GM23338 (cell line): ENCODE results near the gene TIMM17A. TPM values are rescaled to one million over a fixed set of nuclear protein-coding genes. Genes with fewer than 3 reads are reported as not detected.

Experiments
- ATAC-seq: fragments of 200-7000 bp; cut with Tn5 transposase; 3 replicates; pipeline ENCODE4 v1.9.1; 2020
- DNase-seq: peaks from one replicate; pipeline ENCODE4 v3.0.0-alpha.2; 2015; ENCODE audit warnings: low spot score
- H2AFZ ChIP-seq: fragments of 200-600 bp; sonication (generic); 2 replicates; pipeline ENCODE4 v1.8.0; 2016; ENCODE audit warnings: antibody characterized with exemption, mild to moderate bottlenecking, moderate library complexity
- H3F3A ChIP-seq: fragments of 200-600 bp; sonication (generic); replicated peaks from 2 replicates; pipeline ENCODE4 v1.8.0; 2017; ENCODE audit warnings: antibody characterized with exemption, mixed run types, low read depth
- H3K27ac ChIP-seq: fragments of 200-600 bp; sonication (generic); 2 replicates; pipeline ENCODE4 v1.6.1; 2016; ENCODE audit warnings: low read depth
- H3K27me3 ChIP-seq: fragments of 200-600 bp; sonication (generic); 2 replicates; pipeline ENCODE4 v1.8.0; 2016; ENCODE audit warnings: mild to moderate bottlenecking, mixed run types, moderate library complexity; ENCODE audit not compliant: insufficient read depth
- H3K36me3 ChIP-seq: fragments of 200-600 bp; sonication (generic); 2 replicates; pipeline ENCODE4 v1.8.0; 2016; ENCODE audit warnings: mild to moderate bottlenecking; ENCODE audit not compliant: insufficient read depth
- H3K4me1 ChIP-seq: fragments of 200-600 bp; sonication (generic); 2 replicates; pipeline ENCODE4 v1.8.0; 2016; ENCODE audit warnings: mild to moderate bottlenecking, moderate library complexity; ENCODE audit not compliant: insufficient read depth
- H3K4me2 ChIP-seq: fragments of 200-600 bp; sonication (generic); 2 replicates; pipeline ENCODE4 v1.7.1; 2017; ENCODE audit warnings: mixed run types
- H3K4me3 ChIP-seq: fragments of 200-600 bp; sonication (generic); 2 replicates; pipeline ENCODE4 v1.6.1; 2016; ENCODE audit warnings: mixed run types
- H3K79me2 ChIP-seq: fragments of 200-600 bp; sonication (generic); replicated peaks from 2 replicates; pipeline ENCODE4 v1.8.0; 2017; ENCODE audit warnings: mild to moderate bottlenecking; ENCODE audit not compliant: insufficient read depth
- H3K9me2 ChIP-seq: fragments of 200-600 bp; sonication (generic); 2 replicates; pipeline ENCODE4 v1.8.0; 2017; ENCODE audit not compliant: insufficient read depth
- H4K20me1 ChIP-seq: fragments of 200-600 bp; sonication (generic); replicated peaks from 2 replicates; pipeline ENCODE4 v1.8.0; 2017; ENCODE audit warnings: mild to moderate bottlenecking; ENCODE audit not compliant: insufficient read depth
- H3K27ac Mint-ChIP-seq: 2 replicates; pipeline ENCODE4 v1.8.0; 2020; ENCODE audit warnings: inconsistent platforms, mild to moderate bottlenecking, moderate library complexity, mixed read lengths
- H3K27me3 Mint-ChIP-seq: 3 replicates; pipeline ENCODE4 v1.8.0; 2022; ENCODE audit warnings: low read depth, mild to moderate bottlenecking, moderate library complexity, mixed read lengths, inconsistent platforms; ENCODE audit not compliant: insufficient read depth, poor library complexity
- H3K36me3 Mint-ChIP-seq: 3 replicates; pipeline ENCODE4 v1.8.0; 2021; ENCODE audit warnings: low read depth, mild to moderate bottlenecking, inconsistent platforms, moderate library complexity, mixed read lengths
- H3K4me1 Mint-ChIP-seq: 3 replicates; pipeline ENCODE4 v1.8.0; 2020; ENCODE audit warnings: mild to moderate bottlenecking, inconsistent platforms, mixed read lengths
- H3K4me3 Mint-ChIP-seq: 3 replicates; pipeline ENCODE4 v1.8.0; 2021; ENCODE audit warnings: moderate library complexity, mild to moderate bottlenecking, inconsistent platforms, mixed read lengths
- H3K9me3 Mint-ChIP-seq: 3 replicates; pipeline ENCODE4 v1.8.0; 2020; ENCODE audit warnings: moderate library complexity, mild to moderate bottlenecking, inconsistent platforms, mixed read lengths
- CREB1 ChIP-seq: fragments of 250-450 bp; sonication (Bioruptor Pico); IDR thresholded peaks from 2 replicates; pipeline ENCODE4 v1.5.0; 2020; ENCODE audit warnings: low read depth, mild to moderate bottlenecking, moderate library complexity
- CTCF ChIP-seq, 2 experiments: fragments of 200-600 bp in 1 of 2; sonication (generic) in 1 of 2; conservative IDR thresholded peaks; 2 replicates each; pipeline versions ENCODE4 v1.5.1 to v1.6.1; 2016 to 2017; ENCODE audit warnings: antibody characterized with exemption in 2 of 2, low read depth in 2 of 2, mild to moderate bottlenecking in 2 of 2, moderate library complexity in 1 of 2
- ETS1 ChIP-seq: IDR thresholded peaks from 2 replicates; pipeline ENCODE4 v1.6.1; 2016; ENCODE audit warnings: antibody characterized with exemption
- EZH2 ChIP-seq: fragments of 200-600 bp; sonication (generic); IDR thresholded peaks from one replicate; pipeline ENCODE4 v1.8.0; 2017; ENCODE audit warnings: antibody characterized with exemption, mild to moderate bottlenecking, low read depth; ENCODE audit not compliant: unreplicated experiment
- EZH2phosphoT487 ChIP-seq: fragments of 200-600 bp; sonication (generic); IDR thresholded peaks from one replicate; pipeline ENCODE4 v1.8.1; 2018; ENCODE audit warnings: antibody characterized with exemption; ENCODE audit not compliant: unreplicated experiment
- JUNB ChIP-seq: IDR thresholded peaks from one replicate; pipeline ENCODE4 v1.6.1; 2016; ENCODE audit warnings: antibody characterized with exemption; ENCODE audit not compliant: unreplicated experiment
- NANOG ChIP-seq: IDR thresholded peaks from 2 replicates; pipeline ENCODE4 v1.6.1; 2016; ENCODE audit warnings: antibody characterized with exemption, borderline replicate concordance
- POLR2AphosphoS5 ChIP-seq: IDR thresholded peaks from 2 replicates; pipeline ENCODE4 v1.6.1; 2016; ENCODE audit warnings: antibody characterized with exemption, low read depth
- STAT1 ChIP-seq: IDR thresholded peaks from one replicate; pipeline ENCODE4 v1.6.1; 2016; ENCODE audit warnings: antibody characterized with exemption; ENCODE audit not compliant: unreplicated experiment
- ZNF114 ChIP-seq: fragments of 250-450 bp; sonication (Bioruptor Pico); IDR thresholded peaks from 2 replicates; pipeline ENCODE4 v1.5.0; 2020; ENCODE audit warnings: mild to moderate bottlenecking, moderate library complexity
- ZNF331 ChIP-seq: fragments of 250-450 bp; sonication (Bioruptor Pico); IDR thresholded peaks from 2 replicates; pipeline ENCODE4 v1.5.0; 2020; ENCODE audit warnings: low read depth, mild to moderate bottlenecking, moderate library complexity
- ZNF462 ChIP-seq: fragments of 250-450 bp; sonication (Bioruptor Pico); IDR thresholded peaks from 2 replicates; pipeline ENCODE4 v1.5.0; 2020; ENCODE audit warnings: mild to moderate bottlenecking, moderate library complexity
- polyA plus RNA-seq: library from polyadenylated mRNA; unstranded; fragments of >200 nt; fragmentation: Nextera tagmentation; extraction: Ambion mirVana; gene quantifications from 2 replicates; pipeline ENCODE4 v1.2.1, GENCODE V29; 2016
- total RNA-seq: library from RNA; depleted of rRNA; stranded (reverse); fragments of >200 nt; shearing (Covaris generic); gene quantifications from 2 replicates; pipeline ENCODE4 v1.2.3, GENCODE V29; 2014

The TIMM17A gene
- total and polyA plus RNA-seq, 2 experiments from 2014 or later: 38.5 to 60.0 TPM

- no peak for TF ChIP-seq STAT1
- no peak for TF ChIP-seq CREB1
- no peak for TF ChIP-seq CTCF (conservative IDR thresholded peaks at IDR 0.05; ENCODE audit: low read depth in 2 of 2)
- no peak for TF ChIP-seq ETS1
- no peak for TF ChIP-seq JUNB
Measured at GRCh38 chr1:201985355-201985754, 30.1 kb downstream of the TIMM17A start (continued).

- ATAC-seq (no peak), DNase-seq (no peak)
- H3K4me2 ChIP-seq: no peak overlapping the region
- H3K4me3 ChIP-seq: no peak overlapping the region
- Mint-ChIP-seq H3K27ac (no peak overlapping the region), H3K9me3 (no peaks in the 10 kb centered on the region), H3K27me3 (peaks cover 3% of the 10 kb centered on the region), H3K4me3 (no peak overlapping the region), H3K4me1 (peaks cover 10% of the 10 kb centered on the region; the same call in 2 of the 3 replicates), H3K36me3 (peaks cover 49% of the 10 kb centered on the region)
- H3F3A ChIP-seq: 0 out of 2 replicates have a peak, but pooled peaks cover 3% of the 10 kb centered on the region
- peaks cover 42% of the 10 kb centered on the region for H3K79me2 ChIP-seq
- no peaks in the 10 kb centered on the region for H3K27me3 ChIP-seq
- peaks cover 24% of the 10 kb centered on the region; the same call in 1 of the 2 replicates for H3K36me3 ChIP-seq
- no peak overlapping the region for H2AFZ ChIP-seq
- H4K20me1 ChIP-seq: peaks cover 10% of the 10 kb centered on the region; the same call in 1 of the 2 replicates
- H3K27ac ChIP-seq: no peak overlapping the region
- no peaks in the 10 kb centered on the region for H3K9me2 ChIP-seq
- H3K4me1 ChIP-seq: no peaks in the 10 kb centered on the region; the same call in none of the 2 replicates
- no peak for TF ChIP-seq ZNF462
- no peak for TF ChIP-seq ZNF114 (CRISPR knock-in tag)
- TF ChIP-seq ZNF331: no peak
- no peak for TF ChIP-seq ETS1
- no peak for TF ChIP-seq CTCF (conservative IDR thresholded peaks at IDR 0.05; ENCODE audit: low read depth in 2 of 2)
- TF ChIP-seq POLR2AphosphoS5: no peak
- TF ChIP-seq EZH2: no peak
- no peak for TF ChIP-seq STAT1
- TF ChIP-seq EZH2phosphoT487: no peak
- TF ChIP-seq NANOG: no peak
- TF ChIP-seq JUNB: no peak
- no peak for TF ChIP-seq CREB1
Measured at GRCh38 chr1:201988601-201989000, 33.3 kb downstream of the TIMM17A start.
